K562 (cell line): ENCODE data around the gene MSTO1. TPM values are rescaled to one million over a fixed set of nuclear protein-coding genes. Genes with fewer than 3 reads are reported as not detected.

Experiments
- BCOR ChIP-seq: fragments of 450-650 bp; IDR thresholded peaks from 2 replicates; pipeline ENCODE4 v1.6.1; 2016
- CREB3 ChIP-seq: fragments of 450-650 bp; conservative IDR thresholded peaks from 2 replicates; pipeline ENCODE4 v1.6.1; 2016; ENCODE audit warnings: missing genetic modification characterization, low read depth, mild to moderate bottlenecking, missing compliant biosample characterization, moderate library complexity
- ETS2 ChIP-seq: IDR thresholded peaks from 2 replicates; pipeline ENCODE4 v1.6.1; 2016; ENCODE audit warnings: borderline replicate concordance, missing genetic modification characterization, mild to moderate bottlenecking, moderate library complexity, missing compliant biosample characterization; ENCODE audit not compliant: poor library complexity, severe bottlenecking
- FOXJ3 ChIP-seq: sonication (generic); formaldehyde crosslinking; IDR thresholded peaks from 2 replicates; pipeline ENCODE4 v1.4.0; 2020; ENCODE audit warnings: mild to moderate bottlenecking, missing genetic modification reagents
- GTF3C2 ChIP-seq: IDR thresholded peaks from 3 replicates; pipeline ENCODE4 v1.6.1; 2011; ENCODE audit warnings: borderline replicate concordance, mild to moderate bottlenecking, moderate library complexity; ENCODE audit not compliant: insufficient read length; ENCODE audit errors: extremely low read depth
- HCFC1 ChIP-seq: IDR thresholded peaks from 2 replicates; pipeline ENCODE4 v1.6.1; 2012; ENCODE audit warnings: low read depth, low read length, improper control_type of control experiment
- KLF6 ChIP-seq: fragments of 250-450 bp; sonication (Bioruptor Pico); IDR thresholded peaks from 2 replicates; pipeline ENCODE4 v1.4.0; 2020; ENCODE audit warnings: mild to moderate bottlenecking, moderate library complexity, borderline replicate concordance
- NR2C2 ChIP-seq, 2 experiments: fragments of 200-800 bp in 1 of 2; sonication (Bioruptor generic) in 1 of 2; sonication (generic) in 1 of 2; formaldehyde crosslinking in 1 of 2; IDR thresholded peaks; 2 replicates each; pipeline versions ENCODE4 v1.6.1 to v1.8.0; 2016 to 2022; ENCODE audit warnings: mild to moderate bottlenecking in 1 of 2, missing compliant biosample characterization in 1 of 2, missing genetic modification characterization in 1 of 2, missing genetic modification reagents in 1 of 2
- PHTF2 ChIP-seq: fragments of 250-450 bp; sonication (Bioruptor Pico); IDR thresholded peaks from 2 replicates; pipeline ENCODE4 v1.5.0; 2021; ENCODE audit warnings: mild to moderate bottlenecking
- PRDM10 ChIP-seq: fragments of 450-650 bp; IDR thresholded peaks from 2 replicates; pipeline ENCODE4 v1.6.1; 2018; ENCODE audit not compliant: partially characterized antibody
- RFX7 ChIP-seq: fragments of 250-450 bp; sonication (Bioruptor Pico); IDR thresholded peaks from 2 replicates; pipeline ENCODE4 v1.5.1; 2021; ENCODE audit warnings: mild to moderate bottlenecking
- RNF2 ChIP-seq: sonication (generic); IDR thresholded peaks from 2 replicates; pipeline ENCODE4 v1.6.1; 2016
- ZFP36 ChIP-seq: fragments of 150-350 bp; IDR thresholded peaks from 2 replicates; pipeline ENCODE4 v1.6.1; 2018; ENCODE audit warnings: low read length, low read depth; ENCODE audit not compliant: partially characterized antibody
- ZNF134 ChIP-seq: fragments of 250-450 bp; sonication (Bioruptor Pico); conservative IDR thresholded peaks from 2 replicates; pipeline ENCODE4 v1.4.0; 2020
- ZNF165 ChIP-seq: fragments of 250-450 bp; sonication (Bioruptor Pico); IDR thresholded peaks from 2 replicates; pipeline ENCODE4 v1.4.0; 2020; ENCODE audit warnings: borderline replicate concordance
- ZNF408 ChIP-seq: fragments of 250-450 bp; sonication (Bioruptor Pico); IDR thresholded peaks from 2 replicates; pipeline ENCODE4 v1.4.0; 2020; ENCODE audit warnings: low read depth, mild to moderate bottlenecking, moderate library complexity
- ZNF436 ChIP-seq: fragments of 250-450, 450-650 bp; sonication (Bioruptor Pico); formaldehyde crosslinking; IDR thresholded peaks from 2 replicates; pipeline ENCODE4 v1.7.0; 2020; ENCODE audit warnings: mild to moderate bottlenecking
- ZNF561 ChIP-seq: fragments of 450-650 bp; formaldehyde crosslinking; conservative IDR thresholded peaks from 2 replicates; pipeline ENCODE4 v1.4.0; 2020; ENCODE audit warnings: mild to moderate bottlenecking, moderate library complexity
- ZNF707 ChIP-seq: fragments of 250-450 bp; sonication (Bioruptor Pico); conservative IDR thresholded peaks from 2 replicates; pipeline ENCODE4 v1.8.0; 2022; ENCODE audit warnings: inconsistent platforms, mild to moderate bottlenecking, moderate library complexity
- ZNF77 ChIP-seq: fragments of 250-450 bp; sonication (Bioruptor Pico); IDR thresholded peaks from 2 replicates; pipeline ENCODE4 v1.5.0; 2020
- polyA plus RNA-seq, 8 experiments: library from polyadenylated mRNA; depleted of rRNA in 4 of 8; stranded (reverse) in 5 of 8; unstranded in 3 of 8; fragments of >200 nt; fragmentation: Nextera tagmentation in 2 of 8; fragmentation: Illumina TruSeq in 1 of 8; extraction: Ambion mirVana in 2 of 8; extraction: Trizol in 1 of 8; gene quantifications; 2 replicates each; pipeline versions ENCODE4 v1.2.1 to v1.2.3, GENCODE V29; 2011 to 2014; ENCODE audit warnings: inconsistent platforms in 1 of 8, missing spikeins in 1 of 8
- total RNA-seq, 7 experiments: library from RNA; depleted of rRNA in 6 of 7; stranded (reverse); fragments of >200 nt in 6 of 7; fragmentation: Illumina TruSeq in 2 of 7; extraction: Trizol in 2 of 7; gene quantifications; 2 replicates each; pipeline versions ENCODE4 v1.2.1 to v1.2.3, GENCODE V29; 2011 to 2021; ENCODE audit warnings: low replicate concordance in 1 of 7

The MSTO1 gene
- total and polyA plus RNA-seq, 9 of the 15 experiments (the other 6 are each of a cell fraction or from before 2014, with no cell fraction given) = 18.8 to 71.1 (median 47.3) TPM

GRCh38 chr1:155562581-155563376 lies 47.2 kb upstream of the MSTO1 start, which contains the start of gene ASH1L (continued):
- TF ChIP-seq CREB3 (tag) (no peak), FOXJ3 (CRISPR knock-in tag) (no peak), ZNF561 (CRISPR knock-in tag) (no peak), ZNF436 (0 out of 2 replicates have a peak, but pooled peaks have one; percentile 38), PRDM10 (peak; percentile 100), PHTF2 (CRISPR knock-in tag) (no peak), ZNF707 (CRISPR knock-in tag) (no peak), HCFC1 (no peak; the same call in none of the 2 replicates), BCOR (peak; percentile 56; the same call in 1 of the 2 replicates), RNF2 (no peak; the same call in 1 of the 2 replicates), ZNF165 (no peak), GTF3C2 (no peak), ZFP36 (no peak), ZNF134 (CRISPR knock-in tag) (no peak), NR2C2 (CRISPR knock-in tag; IDR thresholded peaks at IDR 0.05) (peak; percentile 61; the same call in 1 of the 2 replicates), NR2C2 (tag; IDR thresholded peaks at IDR 0.05) (peak; percentile 83), ZNF77 (CRISPR knock-in tag) (no peak), ETS2 (tag) (no peak), ZNF408 (no peak), KLF6 (CRISPR knock-in tag) (no peak; the same call in 1 of the 2 replicates), RFX7 (CRISPR knock-in tag) (no peak)
